Prostate gland (tissue), 2 donors: ENCODE data around the gene CGN. TPM values are rescaled to one million over a fixed set of nuclear protein-coding genes. Genes with fewer than 3 reads are reported as not detected.

Experiments
- DNase-seq: peaks from one replicate; pipeline ENCODE4 v3.0.0-alpha.2; 2019; ENCODE audit warnings: low spot score
- H3K27ac ChIP-seq, 2 donors: fragments of 200-600 bp; sonication (generic); 2 replicates each; pipeline ENCODE4 v1.5.1; 2017 to 2019
- H3K27me3 ChIP-seq: fragments of 200-600 bp; sonication (generic); replicated peaks from 2 replicates; pipeline ENCODE4 v1.5.1; 2019; ENCODE audit not compliant: insufficient read depth
- H3K36me3 ChIP-seq, 2 donors: fragments of 200-600 bp; sonication (generic); 1 replicate in 1 of 2; 2 replicates in 1 of 2; pipeline versions ENCODE4 v1.5.1 to v1.8.1; 2017 to 2019
- H3K4me1 ChIP-seq: fragments of 200-600 bp; sonication (generic); replicated peaks from 2 replicates; pipeline ENCODE4 v1.5.1; 2019
- H3K4me3 ChIP-seq, 2 donors: fragments of 200-600 bp; sonication (generic); 2 replicates each; pipeline ENCODE4 v1.5.1; 2017 to 2019
- H3K9me3 ChIP-seq: fragments of 200-600 bp; sonication (generic); 2 replicates; pipeline ENCODE4 v1.5.1; 2017
- POLR2A ChIP-seq: fragments of 450-650 bp; IDR thresholded peaks from one replicate; pipeline ENCODE4 v1.6.1; 2016; ENCODE audit warnings: antibody characterized with exemption, mild to moderate bottlenecking
- POLR2AphosphoS5 ChIP-seq: sonication (generic); formaldehyde crosslinking; IDR thresholded peaks from one replicate; pipeline ENCODE4 v1.6.1; 2017; ENCODE audit warnings: antibody characterized with exemption
- WGBS: methylation state at CpG from one replicate; pipeline ENCODE4 v1.1.5; 2018; 5-methylcytosine and 5-hydroxymethylcytosine counted together
- intact Hi-C: fragments of 100-400 bp; cut with DNase I; formaldehyde crosslinking; loops from one replicate; pipeline ENCODE4 v1.14.2; 2022
- total RNA-seq, 2 donors: library from RNA; depleted of rRNA; stranded (reverse); fragments of >200 nt; gene quantifications; one replicate each; pipeline ENCODE4 v1.1.0, GENCODE V29; 2016
- TF ChIP-seq, protein P1 (sequence below), 4 experiments: fragments of 200-600 bp in 2 of 4; fragments of 450-650 bp in 2 of 4; sonication (generic) in 2 of 4; IDR thresholded peaks; 1 replicate in 3 of 4; 2 replicates in 1 of 4; pipeline ENCODE4 v1.5.1; 2016 to 2019; ENCODE audit warnings: antibody characterized with exemption in 4 of 4, mild to moderate bottlenecking in 2 of 4, moderate library complexity in 2 of 4

Gene CGN
- total RNA-seq, 2 donors from 2014 or later, result 23.2 to 37.5 TPM

DNA sequence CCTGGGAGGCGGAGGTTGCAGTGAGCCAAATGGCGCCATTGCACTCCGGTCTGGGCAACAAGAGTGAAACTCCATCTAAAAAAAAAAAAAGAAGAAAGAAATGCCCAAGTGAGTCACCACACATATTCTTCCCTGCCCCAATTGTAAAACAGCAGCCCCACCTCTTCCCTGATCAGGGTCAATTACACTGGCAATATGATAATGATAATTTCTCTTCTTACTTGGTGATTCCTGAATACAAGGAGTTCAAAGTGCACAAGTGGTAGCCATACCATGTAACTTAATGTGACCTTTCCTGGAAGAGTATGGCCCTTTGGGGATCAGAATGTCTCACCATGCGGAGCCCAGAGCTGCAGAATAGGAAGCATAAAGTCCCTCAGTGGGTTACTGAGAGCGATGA, 11.8 kb upstream of the CGN start:
- H3K36me3 ChIP-seq, result no peaks in the 10 kb centered on the region
- intact Hi-C loops, result no loop called here
- H3K4me1 ChIP-seq, result no peaks in the 10 kb centered on the region
- no peak overlapping the region for H3K4me3 ChIP-seq
- H3K9me3 ChIP-seq, result no peaks in the 10 kb centered on the region
- 100% methylated on average over 5 of the region's 5 CpGs for WGBS
- no peak overlapping the region for H3K27ac ChIP-seq
- TF ChIP-seq, protein P1, sequence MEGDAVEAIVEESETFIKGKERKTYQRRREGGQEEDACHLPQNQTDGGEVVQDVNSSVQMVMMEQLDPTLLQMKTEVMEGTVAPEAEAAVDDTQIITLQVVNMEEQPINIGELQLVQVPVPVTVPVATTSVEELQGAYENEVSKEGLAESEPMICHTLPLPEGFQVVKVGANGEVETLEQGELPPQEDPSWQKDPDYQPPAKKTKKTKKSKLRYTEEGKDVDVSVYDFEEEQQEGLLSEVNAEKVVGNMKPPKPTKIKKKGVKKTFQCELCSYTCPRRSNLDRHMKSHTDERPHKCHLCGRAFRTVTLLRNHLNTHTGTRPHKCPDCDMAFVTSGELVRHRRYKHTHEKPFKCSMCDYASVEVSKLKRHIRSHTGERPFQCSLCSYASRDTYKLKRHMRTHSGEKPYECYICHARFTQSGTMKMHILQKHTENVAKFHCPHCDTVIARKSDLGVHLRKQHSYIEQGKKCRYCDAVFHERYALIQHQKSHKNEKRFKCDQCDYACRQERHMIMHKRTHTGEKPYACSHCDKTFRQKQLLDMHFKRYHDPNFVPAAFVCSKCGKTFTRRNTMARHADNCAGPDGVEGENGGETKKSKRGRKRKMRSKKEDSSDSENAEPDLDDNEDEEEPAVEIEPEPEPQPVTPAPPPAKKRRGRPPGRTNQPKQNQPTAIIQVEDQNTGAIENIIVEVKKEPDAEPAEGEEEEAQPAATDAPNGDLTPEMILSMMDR (IDR thresholded peaks at IDR 0.05), result no peak
- TF ChIP-seq POLR2AphosphoS5 (no peak), POLR2A (no peak)
- no peak for DNase-seq
- no peaks in the 10 kb centered on the region for H3K27me3 ChIP-seq

DNA sequence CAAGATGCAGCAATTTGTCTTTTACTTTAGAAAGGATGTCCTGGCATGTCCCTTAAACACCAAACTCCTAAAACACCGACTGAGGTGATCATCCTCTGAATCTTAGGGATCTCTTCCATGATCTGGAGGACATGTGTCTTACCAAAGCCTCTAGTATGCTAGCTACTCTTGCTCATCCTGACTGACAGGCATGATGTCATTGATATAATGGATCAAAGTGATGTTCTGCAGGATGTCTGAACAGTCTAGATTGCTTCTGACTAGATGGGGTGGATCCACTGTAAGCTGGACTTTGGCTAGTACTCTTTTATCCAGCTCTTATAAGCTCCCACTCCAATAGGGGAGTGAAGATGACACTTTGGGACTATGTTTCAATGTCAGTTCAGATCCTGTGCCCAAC, 11.3 kb upstream of the CGN start:
- Histone ChIP-seq H3K27ac (no peak overlapping the region), H3K36me3 (no peaks in the 10 kb centered on the region), H3K9me3 (no peaks in the 10 kb centered on the region), H3K4me1 (no peaks in the 10 kb centered on the region), H3K4me3 (no peak overlapping the region), H3K27me3 (no peaks in the 10 kb centered on the region)
- WGBS, result 95% methylated on average over 1 of the region's 1 CpG
- intact Hi-C loops, result no loop called here
- TF ChIP-seq POLR2AphosphoS5 (no peak), POLR2A (no peak)
- TF ChIP-seq, protein P1 (IDR thresholded peaks at IDR 0.05), result no peak
- no peak for DNase-seq

DNA sequence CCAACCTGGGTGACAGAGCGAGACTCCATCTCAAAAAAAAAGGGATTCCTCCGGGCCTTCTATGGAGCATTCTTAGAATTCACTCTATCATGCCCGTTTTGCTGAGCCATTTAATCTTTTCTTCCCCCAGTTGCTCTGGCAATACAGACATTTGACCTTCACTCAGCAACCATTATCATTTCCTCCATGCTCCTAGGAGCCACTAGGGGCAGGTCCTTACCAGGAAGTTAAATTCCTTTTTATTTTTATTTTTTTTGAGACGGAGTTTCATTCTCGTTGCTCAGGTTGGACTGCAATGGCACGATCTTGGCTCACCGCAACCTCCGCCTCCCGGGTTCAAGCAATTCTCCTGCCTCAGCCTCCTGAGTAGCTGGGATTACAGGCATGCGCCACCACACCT, 9.7 kb upstream of the CGN start:
- TF ChIP-seq POLR2A, result no peak
- no peak for TF ChIP-seq POLR2AphosphoS5
- TF ChIP-seq, protein P1 (IDR thresholded peaks at IDR 0.05), result no peak
- DNase-seq, result no peak
- WGBS, result 83% methylated on average over 10 of the region's 10 CpGs

DNA sequence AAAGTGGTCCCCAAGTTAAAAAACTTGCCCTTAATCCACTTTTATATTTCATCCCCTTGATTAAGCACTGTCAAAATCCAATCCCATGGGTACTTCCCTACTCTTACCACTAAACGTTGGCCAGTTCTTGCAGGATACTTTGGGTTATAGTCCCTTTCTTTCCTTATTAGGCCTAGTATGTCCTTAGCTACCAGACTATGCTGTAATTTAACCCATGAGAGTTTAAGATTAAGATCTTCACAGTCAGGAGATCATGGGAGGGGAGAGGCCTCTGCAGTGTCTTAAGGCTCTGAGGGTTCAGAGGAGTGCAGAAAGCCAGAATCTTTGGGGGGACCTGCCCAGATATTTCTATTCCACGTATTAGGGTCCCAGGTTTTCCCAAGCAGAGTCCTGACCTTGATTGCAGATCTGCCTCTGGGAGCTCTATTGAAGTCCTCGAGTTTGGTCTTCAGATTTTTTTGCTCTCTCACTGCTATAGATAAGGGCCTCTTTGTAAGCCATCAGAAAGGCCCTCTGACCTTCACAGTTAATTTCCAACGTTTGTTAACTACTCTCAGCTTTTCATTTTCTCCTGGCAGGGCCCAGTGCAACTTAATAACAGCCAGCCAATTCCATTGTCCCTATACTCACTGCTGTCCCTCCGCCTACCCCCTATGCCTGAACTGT, 9.0 kb upstream of the CGN start:
- no peak for DNase-seq
- Histone ChIP-seq H3K9me3 (no peaks in the 10 kb centered on the region), H3K27ac (no peak overlapping the region), H3K4me3 (no peak overlapping the region), H3K27me3 (no peaks in the 10 kb centered on the region), H3K36me3 (no peaks in the 10 kb centered on the region), H3K4me1 (no peaks in the 10 kb centered on the region)
- TF ChIP-seq, protein P1 (IDR thresholded peaks at IDR 0.05), result no peak
- TF ChIP-seq POLR2A (no peak), POLR2AphosphoS5 (no peak)
- WGBS, result 54% methylated on average over 5 of the region's 5 CpGs
- intact Hi-C loops, result no loop called here

More for the DNA sequence above, 9.7 kb upstream of the CGN start:
- H3K9me3 ChIP-seq, result no peaks in the 10 kb centered on the region
- H3K27ac ChIP-seq, result no peak overlapping the region
- intact Hi-C loops, result no loop called here
- H3K27me3 ChIP-seq, result no peaks in the 10 kb centered on the region
- no peak overlapping the region for H3K4me3 ChIP-seq
- H3K36me3 ChIP-seq, result no peaks in the 10 kb centered on the region
- no peaks in the 10 kb centered on the region for H3K4me1 ChIP-seq
